GM21390 (cell line): ENCODE results near the gene ANKRA2.
"Not testable (repeated sequence)": the region's sequence is repeated elsewhere in the genome, so short reads cannot be mapped to it uniquely, and the experiment has no call there.

Source experiments
- ATAC-seq: cut with Tn5 transposase; IDR thresholded peaks from one replicate; pipeline ENCODE4 v1.9.1; 2021; ENCODE audit not compliant: unreplicated experiment

The ANKRA2 gene

GRCh38 chr5:73552642-73553041, 12.8 kb downstream of the ANKRA2 start:
- no peak for ATAC-seq

GRCh38 chr5:73550016-73550415, 15.4 kb downstream of the ANKRA2 start:
- ATAC-seq = no peak

GRCh38 chr5:73545403-73545779, 20.0 kb downstream of the ANKRA2 start:
- ATAC-seq = no peak

GRCh38 chr5:73544429-73545402, 20.7 kb downstream of the ANKRA2 start:
- no peak for ATAC-seq

- ATAC-seq = no peak
These were observed 23.4 kb downstream of the ANKRA2 start for GRCh38 chr5:73542020-73542419.

- ATAC-seq = no peak
These were observed 25.2 kb downstream of the ANKRA2 start for GRCh38 chr5:73540192-73540591.

GRCh38 chr5:73539730-73540129, 25.7 kb downstream of the ANKRA2 start:
- no peak for ATAC-seq

- no peak for ATAC-seq
These were observed 30.5 kb downstream of the ANKRA2 start for GRCh38 chr5:73534971-73535370.

- ATAC-seq = no peak
These were observed 31.3 kb downstream of the ANKRA2 start for GRCh38 chr5:73534011-73534644.

GRCh38 chr5:73532195-73532594, 33.2 kb downstream of the ANKRA2 start:
- ATAC-seq = no peak

- ATAC-seq = no peak
These were observed 34.1 kb downstream of the ANKRA2 start for GRCh38 chr5:73531356-73531755.

GRCh38 chr5:73529081-73529480, 36.4 kb downstream of the ANKRA2 start:
- no peak for ATAC-seq

GRCh38 chr5:73528248-73528647, 37.2 kb downstream of the ANKRA2 start:
- no peak for ATAC-seq

GRCh38 chr5:73525606-73526203, 39.7 kb downstream of the ANKRA2 start:
- ATAC-seq = no peak

- no peak for ATAC-seq
These were observed 41.6 kb downstream of the ANKRA2 start for GRCh38 chr5:73523861-73524260.

GRCh38 chr5:73522989-73523388, 42.5 kb downstream of the ANKRA2 start:
- no peak for ATAC-seq

- ATAC-seq = peak; percentile 97
These were observed 45.7 kb downstream of the ANKRA2 start for GRCh38 chr5:73519531-73520283.

GRCh38 chr5:73515232-73515631, 50.2 kb downstream of the ANKRA2 start:
- ATAC-seq = no peak

GRCh38 chr5:73514418-73514817, 51.0 kb downstream of the ANKRA2 start:
- ATAC-seq = no peak

- no peak for ATAC-seq
These were observed 51.4 kb downstream of the ANKRA2 start for GRCh38 chr5:73513996-73514395.

GRCh38 chr5:73508521-73508920, 56.9 kb downstream of the ANKRA2 start:
- ATAC-seq = not testable (repeated sequence)
